ENCODE data around the gene ADSS1.

GRCh38 chr14:104755621-104756020 lies 31.6 kb downstream of the ADSS1 start:
- no peak for TF ChIP-seq EZH2 (IDR thresholded peaks at IDR 0.05)
- TF ChIP-seq POLR2AphosphoS5 (IDR thresholded peaks at IDR 0.05; ENCODE audit: borderline replicate concordance, low read depth, low read length): no peak
- no peak for TF ChIP-seq FOXP2 (optimal IDR thresholded peaks at IDR 0.05; ENCODE audit: control extremely low read depth, extremely low read length, insufficient read depth)

Measured in SK-N-MC (cell line).